HG03571 (cell line): ENCODE results near the gene IL13.
"Not testable (repeated sequence)": the region's sequence is repeated elsewhere in the genome, so short reads cannot be mapped to it uniquely, and the experiment has no call there.

ENCODE experiments used
- ATAC-seq: cut with Tn5 transposase; IDR thresholded peaks from one replicate; pipeline ENCODE4 v1.9.1; 2021; ENCODE audit not compliant: unreplicated experiment

The IL13 gene

DNA sequence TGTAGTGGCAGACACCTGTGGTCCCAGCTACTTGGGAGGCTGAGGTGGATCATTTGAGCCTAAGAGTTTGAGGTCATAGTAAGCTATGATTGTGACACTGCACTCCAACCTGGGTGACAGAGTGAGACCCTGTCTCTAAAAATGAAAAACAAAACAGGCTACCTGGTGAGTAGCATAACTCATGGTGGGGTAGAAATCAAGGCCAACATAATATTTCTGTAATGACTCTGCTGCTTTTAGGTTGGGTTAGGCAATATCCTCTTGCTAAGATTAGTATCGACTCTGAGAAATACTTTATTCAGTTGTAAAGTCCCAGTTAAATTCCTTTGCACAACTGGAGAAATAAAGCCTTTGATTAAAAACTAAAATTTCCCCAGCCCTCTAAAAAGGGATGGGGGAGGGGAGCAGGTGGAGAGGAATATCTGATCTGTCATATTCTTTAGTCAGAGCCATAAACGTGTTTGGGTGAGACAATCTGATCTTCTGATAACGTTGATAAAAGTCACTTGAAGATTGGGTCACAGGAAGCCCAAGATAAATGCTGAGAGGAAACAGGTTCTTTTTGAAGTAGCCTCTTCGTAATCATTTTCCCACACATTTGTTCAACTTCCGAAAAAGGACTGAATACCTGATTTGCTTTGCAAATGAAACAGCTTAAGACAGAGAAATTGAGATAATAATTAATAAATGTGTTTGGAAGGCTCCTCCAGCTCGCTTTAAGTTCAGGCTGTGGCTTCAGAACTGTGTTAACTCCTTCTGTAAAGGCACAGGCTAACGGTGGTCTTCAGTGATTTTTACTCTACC is 30.8 kb downstream of the IL13 start:
- ATAC-seq = peak; percentile 48

DNA sequence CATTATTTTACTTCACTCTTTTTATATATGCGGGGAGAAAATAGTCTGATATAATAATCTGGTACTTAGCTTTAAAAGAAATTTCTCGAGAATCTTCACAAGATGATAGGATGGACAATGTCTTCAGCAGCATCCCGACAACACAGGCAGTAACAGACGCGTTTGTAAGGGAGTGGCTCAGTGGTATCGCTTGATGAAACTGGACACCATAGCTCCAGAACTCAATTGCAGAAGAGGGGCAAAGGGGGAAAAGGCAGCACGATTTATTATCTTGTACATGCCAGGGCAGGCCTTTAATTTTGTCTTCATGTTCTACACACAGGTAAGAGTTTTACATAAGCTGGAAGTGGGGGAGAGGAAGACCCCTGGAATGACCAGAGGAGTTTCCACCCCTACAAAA is 31.5 kb downstream of the IL13 start:
- ATAC-seq = no peak

GRCh38 chr5:132690156-132690555 is 32.2 kb downstream of the IL13 start:
- no peak for ATAC-seq

DNA sequence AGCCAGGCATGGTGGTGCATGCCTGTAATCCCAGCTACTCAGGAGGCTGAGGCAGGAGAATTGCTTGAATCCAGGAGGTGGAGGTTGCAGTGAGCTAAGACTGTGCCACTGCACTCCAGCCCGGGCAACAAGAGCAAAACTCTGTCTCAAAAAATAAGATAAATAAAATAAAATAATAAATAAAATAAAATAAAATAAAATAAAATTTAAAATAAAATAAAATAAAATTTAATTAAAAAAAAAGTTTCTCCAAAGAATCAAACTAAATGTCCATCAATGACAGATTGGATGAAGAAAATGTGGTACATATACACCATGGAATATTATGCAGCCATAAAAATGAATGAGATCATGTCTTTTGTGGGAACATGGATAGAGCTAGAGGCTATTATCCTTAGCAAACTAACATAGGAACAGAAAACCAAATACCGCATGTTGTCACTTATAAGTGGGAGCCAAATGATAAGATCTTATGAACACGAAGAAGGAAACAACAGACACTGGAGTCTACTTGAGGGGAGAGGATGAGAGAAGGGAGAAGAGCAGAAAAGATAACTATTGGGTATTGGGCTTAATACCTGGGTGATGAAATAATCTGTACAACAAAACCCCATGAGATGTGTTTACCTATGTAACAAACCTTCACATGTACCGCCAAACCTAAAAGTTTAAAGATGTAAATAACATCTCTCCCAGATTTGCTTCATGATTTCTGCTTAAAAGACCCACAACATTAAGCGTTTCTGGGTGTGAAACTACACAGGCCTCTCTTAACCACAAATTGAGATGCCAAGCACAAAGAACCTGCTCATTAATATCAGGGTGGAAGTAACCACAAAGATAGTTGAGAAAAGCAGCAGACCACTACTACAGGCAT is 34.0 kb downstream of the IL13 start:
- ATAC-seq = not testable (repeated sequence)

DNA sequence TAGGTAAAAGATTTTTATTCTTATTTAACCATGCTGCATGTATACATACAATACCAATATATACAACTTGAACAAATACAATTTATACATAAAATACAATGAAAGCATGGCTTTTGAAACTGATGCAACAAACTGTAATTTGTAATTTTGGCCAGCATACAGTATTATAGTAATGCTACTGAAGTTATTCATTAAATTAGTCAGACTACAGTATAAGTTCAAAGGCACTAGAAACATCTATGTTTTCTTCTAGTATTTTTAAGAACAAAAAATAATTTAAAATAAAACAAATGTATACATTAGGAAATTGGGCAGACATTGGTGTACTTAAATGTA is 34.6 kb downstream of the IL13 start:
- no peak for ATAC-seq

- ATAC-seq = no peak
Measured at GRCh38 chr5:132695956-132696355, 38.0 kb downstream of the IL13 start.

- ATAC-seq = no peak
Measured at GRCh38 chr5:132704875-132705274, 46.9 kb downstream of the IL13 start.

GRCh38 chr5:132708645-132709044 is 50.7 kb downstream of the IL13 start:
- ATAC-seq = no peak
